Ishikawa (cell line): ENCODE data around the gene NFIB.

Experiments
- CEBPB ChIP-seq: IDR thresholded peaks from 2 replicates; pipeline ENCODE4 v1.6.1; 2012
- CREB1 ChIP-seq: IDR thresholded peaks from 2 replicates; pipeline ENCODE4 v1.6.1; 2012; ENCODE audit warnings: low read depth
- EGR1 ChIP-seq: IDR thresholded peaks from 2 replicates; pipeline ENCODE4 v1.6.1; 2012
- EP300 ChIP-seq: IDR thresholded peaks from 2 replicates; pipeline ENCODE4 v1.6.1; 2012; ENCODE audit warnings: borderline replicate concordance
- FOXM1 ChIP-seq: IDR thresholded peaks from 2 replicates; pipeline ENCODE4 v1.6.1; 2012; ENCODE audit warnings: low read depth, borderline replicate concordance
- NFIC ChIP-seq: IDR thresholded peaks from 2 replicates; pipeline ENCODE4 v1.6.1; 2012
- RAD21 ChIP-seq: IDR thresholded peaks from 2 replicates; pipeline ENCODE4 v1.6.1; 2012; ENCODE audit warnings: low read depth
- TAF1 ChIP-seq: IDR thresholded peaks from 2 replicates; pipeline ENCODE4 v1.6.1; 2012; ENCODE audit warnings: low read depth, mild to moderate bottlenecking
- TCF12 ChIP-seq: IDR thresholded peaks from 2 replicates; pipeline ENCODE4 v1.6.1; 2012; ENCODE audit warnings: low read depth
- TEAD4 ChIP-seq: IDR thresholded peaks from 2 replicates; pipeline ENCODE4 v1.6.1; 2012
- YY1 ChIP-seq: IDR thresholded peaks from 2 replicates; pipeline ENCODE4 v1.6.1; 2012; ENCODE audit warnings: low read depth
- ZBTB7A ChIP-seq: IDR thresholded peaks from 2 replicates; pipeline ENCODE4 v1.6.1; 2012; ENCODE audit warnings: low read depth
- TF ChIP-seq, protein P1 (sequence below): IDR thresholded peaks from 2 replicates; pipeline ENCODE4 v1.6.1; 2012
- TF ChIP-seq, protein P2 (sequence below): IDR thresholded peaks from 2 replicates; pipeline ENCODE4 v1.6.1; 2012; ENCODE audit warnings: low read depth, mild to moderate bottlenecking
- TF ChIP-seq, protein P3 (sequence below): IDR thresholded peaks from 2 replicates; pipeline ENCODE4 v1.6.1; 2012

Gene NFIB

DNA sequence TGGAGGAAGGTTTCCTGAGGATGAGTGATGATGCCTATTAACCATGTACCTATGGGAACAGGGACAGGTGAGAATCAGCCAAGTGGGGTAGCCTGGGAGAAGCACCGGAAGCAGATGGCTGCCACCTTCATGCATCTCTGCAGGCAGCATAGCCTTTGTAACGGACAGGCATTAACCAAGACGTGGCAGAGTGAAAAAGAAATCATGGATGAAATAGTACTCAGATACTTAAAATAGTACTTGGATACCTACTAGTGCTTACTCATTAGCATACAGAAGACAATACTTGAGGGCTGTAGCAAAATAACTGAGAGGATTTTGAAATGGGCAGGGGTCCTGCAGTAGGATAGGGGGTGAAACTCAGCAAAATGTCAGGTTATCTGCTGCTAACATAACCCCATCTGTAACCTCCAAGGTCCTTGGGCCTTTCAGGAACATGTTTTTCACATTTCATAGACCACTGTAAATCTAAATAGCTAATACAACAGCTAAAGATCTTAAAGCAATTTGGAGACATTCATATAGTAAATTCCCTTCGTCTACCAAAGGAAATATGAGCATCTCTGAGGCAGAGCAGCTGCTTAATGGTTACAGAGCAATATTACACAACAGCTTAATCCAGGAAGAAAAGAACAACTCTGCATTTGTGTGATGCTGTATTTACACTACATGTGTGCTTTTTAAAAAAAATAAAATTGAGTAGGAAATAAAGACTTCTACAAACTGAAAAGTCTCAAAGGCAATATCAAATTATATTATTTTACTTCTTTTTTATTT, 154.3 kb downstream of the NFIB start:
- TF ChIP-seq TAF1 (no peak), YY1 (no peak), ZBTB7A (no peak), RAD21 (no peak), CREB1 (no peak), EGR1 (no peak), EP300 (no peak)
- TF ChIP-seq, protein P1, sequence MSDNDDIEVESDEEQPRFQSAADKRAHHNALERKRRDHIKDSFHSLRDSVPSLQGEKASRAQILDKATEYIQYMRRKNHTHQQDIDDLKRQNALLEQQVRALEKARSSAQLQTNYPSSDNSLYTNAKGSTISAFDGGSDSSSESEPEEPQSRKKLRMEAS, result no peak
- TF ChIP-seq, protein P2, sequence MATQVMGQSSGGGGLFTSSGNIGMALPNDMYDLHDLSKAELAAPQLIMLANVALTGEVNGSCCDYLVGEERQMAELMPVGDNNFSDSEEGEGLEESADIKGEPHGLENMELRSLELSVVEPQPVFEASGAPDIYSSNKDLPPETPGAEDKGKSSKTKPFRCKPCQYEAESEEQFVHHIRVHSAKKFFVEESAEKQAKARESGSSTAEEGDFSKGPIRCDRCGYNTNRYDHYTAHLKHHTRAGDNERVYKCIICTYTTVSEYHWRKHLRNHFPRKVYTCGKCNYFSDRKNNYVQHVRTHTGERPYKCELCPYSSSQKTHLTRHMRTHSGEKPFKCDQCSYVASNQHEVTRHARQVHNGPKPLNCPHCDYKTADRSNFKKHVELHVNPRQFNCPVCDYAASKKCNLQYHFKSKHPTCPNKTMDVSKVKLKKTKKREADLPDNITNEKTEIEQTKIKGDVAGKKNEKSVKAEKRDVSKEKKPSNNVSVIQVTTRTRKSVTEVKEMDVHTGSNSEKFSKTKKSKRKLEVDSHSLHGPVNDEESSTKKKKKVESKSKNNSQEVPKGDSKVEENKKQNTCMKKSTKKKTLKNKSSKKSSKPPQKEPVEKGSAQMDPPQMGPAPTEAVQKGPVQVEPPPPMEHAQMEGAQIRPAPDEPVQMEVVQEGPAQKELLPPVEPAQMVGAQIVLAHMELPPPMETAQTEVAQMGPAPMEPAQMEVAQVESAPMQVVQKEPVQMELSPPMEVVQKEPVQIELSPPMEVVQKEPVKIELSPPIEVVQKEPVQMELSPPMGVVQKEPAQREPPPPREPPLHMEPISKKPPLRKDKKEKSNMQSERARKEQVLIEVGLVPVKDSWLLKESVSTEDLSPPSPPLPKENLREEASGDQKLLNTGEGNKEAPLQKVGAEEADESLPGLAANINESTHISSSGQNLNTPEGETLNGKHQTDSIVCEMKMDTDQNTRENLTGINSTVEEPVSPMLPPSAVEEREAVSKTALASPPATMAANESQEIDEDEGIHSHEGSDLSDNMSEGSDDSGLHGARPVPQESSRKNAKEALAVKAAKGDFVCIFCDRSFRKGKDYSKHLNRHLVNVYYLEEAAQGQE, result no peak

DNA sequence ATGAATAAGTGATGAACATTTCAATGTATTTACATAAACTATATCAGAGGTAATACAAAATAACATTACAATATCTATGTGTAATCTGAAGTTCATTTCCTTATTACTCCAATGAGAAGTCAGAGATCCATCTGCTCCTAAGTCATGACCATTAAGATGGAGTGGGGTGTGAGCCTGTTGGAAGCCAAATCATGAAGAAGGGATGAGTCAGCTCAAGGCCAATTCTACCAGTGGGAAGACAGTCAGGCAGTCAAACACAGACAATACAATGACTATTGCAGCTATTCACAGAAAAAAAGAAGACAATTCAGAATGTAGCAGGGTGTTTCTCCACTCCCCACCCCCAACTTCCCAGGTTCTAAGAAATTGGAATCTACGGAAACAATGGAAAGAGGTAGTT, 155.0 kb downstream of the NFIB start:
- TF ChIP-seq NFIC, result no peak
- no peak for TF ChIP-seq TCF12
- TF ChIP-seq EGR1, result no peak
- TF ChIP-seq EP300, result no peak
- no peak for TF ChIP-seq YY1
- TF ChIP-seq TEAD4, result no peak
- TF ChIP-seq CREB1, result no peak
- no peak for TF ChIP-seq FOXM1
- TF ChIP-seq, protein P3, sequence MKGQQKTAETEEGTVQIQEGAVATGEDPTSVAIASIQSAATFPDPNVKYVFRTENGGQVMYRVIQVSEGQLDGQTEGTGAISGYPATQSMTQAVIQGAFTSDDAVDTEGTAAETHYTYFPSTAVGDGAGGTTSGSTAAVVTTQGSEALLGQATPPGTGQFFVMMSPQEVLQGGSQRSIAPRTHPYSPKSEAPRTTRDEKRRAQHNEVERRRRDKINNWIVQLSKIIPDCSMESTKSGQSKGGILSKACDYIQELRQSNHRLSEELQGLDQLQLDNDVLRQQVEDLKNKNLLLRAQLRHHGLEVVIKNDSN, result no peak
- TF ChIP-seq RAD21, result no peak
- no peak for TF ChIP-seq CEBPB
- TF ChIP-seq, protein P1, result no peak
- TF ChIP-seq, protein P2, result no peak
- no peak for TF ChIP-seq ZBTB7A

DNA sequence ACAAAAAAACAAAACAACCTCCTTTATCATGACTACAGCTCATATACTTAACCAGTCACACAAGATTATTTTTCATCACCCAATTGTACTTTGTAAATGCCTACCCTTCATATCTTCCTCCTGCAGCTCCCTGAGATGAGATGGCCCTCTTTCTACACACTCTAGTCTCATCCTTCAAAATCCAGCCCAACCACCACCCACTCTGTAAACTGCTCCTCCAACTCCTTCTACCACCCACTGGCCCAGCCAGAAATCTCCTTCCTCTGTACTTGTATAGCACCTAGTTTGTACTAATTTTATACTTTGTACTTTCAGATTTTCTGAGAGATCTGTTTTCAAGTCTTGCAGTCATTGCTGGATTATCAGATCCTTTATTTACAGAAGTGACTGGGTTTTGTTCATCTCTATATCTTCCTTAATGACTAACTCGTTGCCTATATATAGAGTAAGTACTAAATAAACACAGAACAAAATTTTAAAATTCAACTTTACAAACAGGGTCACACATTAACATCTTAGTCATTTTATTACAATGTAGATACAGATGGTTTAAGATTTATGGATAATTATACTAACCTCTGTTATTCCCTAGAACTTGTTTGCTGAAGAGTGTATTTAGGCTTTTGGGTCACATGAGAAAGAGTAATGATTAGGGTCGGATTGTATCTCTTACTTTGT, 155.7 kb downstream of the NFIB start:
- no peak for TF ChIP-seq TEAD4
- no peak for TF ChIP-seq EGR1
- no peak for TF ChIP-seq EP300
- TF ChIP-seq TCF12, result no peak
- TF ChIP-seq CEBPB, result no peak
- TF ChIP-seq ZBTB7A, result no peak
- TF ChIP-seq RAD21, result no peak
- no peak for TF ChIP-seq CREB1
- TF ChIP-seq, protein P2, result no peak
- no peak for TF ChIP-seq TAF1
- TF ChIP-seq, protein P3, result no peak

DNA sequence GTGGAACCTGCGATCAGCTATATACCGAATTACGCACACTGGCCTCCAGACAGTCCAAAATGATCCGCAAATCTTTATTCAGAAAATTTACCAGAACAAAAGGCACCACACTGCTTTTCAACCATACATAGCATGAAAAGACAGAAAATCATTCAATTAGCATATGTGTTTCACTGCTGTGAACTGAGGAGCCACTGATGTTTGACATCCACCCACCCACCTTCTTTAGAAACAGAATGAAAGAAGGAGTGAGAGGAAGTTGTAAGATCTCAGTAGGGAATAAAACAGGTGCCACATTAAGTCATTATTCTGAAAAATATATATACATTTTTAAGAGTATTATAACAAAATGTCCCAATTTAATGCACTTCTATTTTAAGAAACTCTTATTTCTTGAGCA, 156.8 kb downstream of the NFIB start:
- TF ChIP-seq YY1 (no peak), ZBTB7A (no peak), TEAD4 (no peak), EP300 (no peak), FOXM1 (no peak), TAF1 (no peak), RAD21 (no peak)
